CD14-positive monocyte (primary cell): ENCODE measurements around the gene BEGAIN. TPM values are rescaled to one million over a fixed set of nuclear protein-coding genes. Genes with fewer than 3 reads are reported as not detected.

Source experiments
- DNase-seq, 3 donors: peaks; one replicate each; pipeline ENCODE4 v3.0.0-alpha.2; 2011 to 2022
- H2AFZ ChIP-seq: 2 replicates; pipeline ENCODE4 v1.6.0; 2012; ENCODE audit warnings: mild to moderate bottlenecking, low read depth, low read length, inconsistent platforms; ENCODE audit not compliant: insufficient read depth, poor library complexity, severe bottlenecking
- H3K27ac ChIP-seq, 2 donors: 1 replicate in 1 of 2; 2 replicates in 1 of 2; pipeline ENCODE4 v1.5.1; 2012 to 2013; ENCODE audit warnings: low read length in 2 of 2, control low read depth in 1 of 2, inconsistent platforms in 1 of 2, low read depth in 1 of 2, mild to moderate bottlenecking in 1 of 2
- H3K27me3 ChIP-seq, 2 donors: one replicate each; pipeline versions ENCODE4 v1.6.0 to v1.6.1; 2011 to 2013; ENCODE audit warnings: low read length in 2 of 2; ENCODE audit not compliant: control insufficient read depth in 2 of 2, insufficient read depth in 2 of 2
- H3K36me3 ChIP-seq, 2 donors: replicated peaks in 1 of 2; 1 replicate in 1 of 2; 2 replicates in 1 of 2; pipeline versions ENCODE4 v1.5.1 to v1.6.1; 2012 to 2013; ENCODE audit warnings: low read length in 2 of 2, control low read depth in 1 of 2, inconsistent platforms in 1 of 2, mild to moderate bottlenecking in 1 of 2; ENCODE audit not compliant: insufficient read depth in 2 of 2, control insufficient read depth in 1 of 2
- H3K4me1 ChIP-seq, 2 donors: 1 replicate in 1 of 2; 2 replicates in 1 of 2; pipeline versions ENCODE4 v1.5.1 to v1.6.1; 2012 to 2013; ENCODE audit warnings: low read length in 2 of 2, control low read depth in 1 of 2, inconsistent platforms in 1 of 2, mild to moderate bottlenecking in 1 of 2, moderate library complexity in 1 of 2; ENCODE audit not compliant: insufficient read depth in 2 of 2, control insufficient read depth in 1 of 2
- H3K4me2 ChIP-seq: replicated peaks from 2 replicates; pipeline ENCODE3; 2012; ENCODE audit warnings: low read length, moderate library complexity, mild to moderate bottlenecking; ENCODE audit not compliant: poor library complexity, severe bottlenecking; ENCODE audit errors: extremely low read depth
- H3K4me3 ChIP-seq, 3 experiments: fragments of 200-600 bp in 1 of 3; sonication (generic) in 1 of 3; replicated peaks in 1 of 3; 1 replicate in 2 of 3; 2 replicates in 1 of 3; pipeline ENCODE4 v1.5.1; 2011 to 2013; ENCODE audit warnings: low read length in 3 of 3, mild to moderate bottlenecking in 3 of 3, control low read depth in 2 of 3, low read depth in 2 of 3, inconsistent platforms in 1 of 3, moderate library complexity in 1 of 3
- H3K79me2 ChIP-seq: 2 replicates; pipeline ENCODE4 v1.6.0; 2012; ENCODE audit warnings: mild to moderate bottlenecking, control low read depth, inconsistent platforms, low read length, moderate library complexity; ENCODE audit not compliant: insufficient read depth
- H3K9ac ChIP-seq: 2 replicates; pipeline ENCODE4 v1.6.0; 2017; ENCODE audit warnings: low read length, mild to moderate bottlenecking; ENCODE audit not compliant: insufficient read depth, poor library complexity, severe bottlenecking
- H3K9me3 ChIP-seq, 2 donors: replicated peaks in 1 of 2; 1 replicate in 1 of 2; 2 replicates in 1 of 2; pipeline versions ENCODE4 v1.5.1 to v1.6.1; 2012 to 2013; ENCODE audit warnings: low read length in 2 of 2, control low read depth in 1 of 2; ENCODE audit not compliant: control insufficient read depth in 1 of 2, insufficient read depth in 1 of 2
- H4K20me1 ChIP-seq: 2 replicates; pipeline ENCODE4 v1.6.0; 2012; ENCODE audit warnings: mild to moderate bottlenecking, low read length, control low read depth, moderate library complexity; ENCODE audit not compliant: insufficient read depth
- H3K27ac Mint-ChIP-seq, 7 donors: one replicate each; pipeline ENCODE4 v1.8.0; 2020; ENCODE audit warnings: mild to moderate bottlenecking in 7 of 7, mixed read lengths in 7 of 7, moderate library complexity in 6 of 7, inconsistent platforms in 2 of 7
- H3K27me3 Mint-ChIP-seq, 3 donors: one replicate each; pipeline ENCODE4 v1.8.0; 2021 to 2022; ENCODE audit warnings: low read depth in 3 of 3, mild to moderate bottlenecking in 3 of 3, mixed read lengths in 3 of 3, moderate library complexity in 3 of 3, inconsistent platforms in 1 of 3
- H3K36me3 Mint-ChIP-seq, 2 donors: one replicate each; pipeline ENCODE4 v1.8.0; 2020; ENCODE audit warnings: mixed read lengths in 2 of 2, inconsistent platforms in 1 of 2, mild to moderate bottlenecking in 1 of 2
- H3K4me1 Mint-ChIP-seq: one replicate; pipeline ENCODE4 v1.8.0; 2020; ENCODE audit warnings: mild to moderate bottlenecking, mixed read lengths
- H3K4me3 Mint-ChIP-seq, 2 donors: one replicate each; pipeline ENCODE4 v1.8.0; 2020; ENCODE audit warnings: mild to moderate bottlenecking in 2 of 2, mixed read lengths in 2 of 2, moderate library complexity in 1 of 2
- H3K9me3 Mint-ChIP-seq, 7 donors: one replicate each; pipeline ENCODE4 v1.8.0; 2020 to 2022; ENCODE audit warnings: mixed read lengths in 7 of 7, mild to moderate bottlenecking in 6 of 7, moderate library complexity in 6 of 7, inconsistent platforms in 2 of 7
- CTCF ChIP-seq: fragments of 200-600 bp; IDR thresholded peaks from one replicate; pipeline ENCODE4 v1.8.0; 2022; ENCODE audit warnings: antibody characterized with exemption, mild to moderate bottlenecking
- WGBS: methylation state at CpG from one replicate; pipeline ENCODE4 v1.1.5; 2013; ENCODE audit warnings: missing lambda C conversion rate; ENCODE audit not compliant: insufficient coverage; 5-methylcytosine and 5-hydroxymethylcytosine counted together
- intact Hi-C, 2 donors: fragments of 100-400 bp; cut with micrococcal nuclease; formaldehyde crosslinking; loops; one replicate each; pipeline versions ENCODE4 v1.15.0 to v1.15.1; 2023
- polyA plus RNA-seq, 3 donors: library from polyadenylated mRNA; depleted of rRNA in 1 of 3; unstranded in 2 of 3; stranded (reverse) in 1 of 3; fragments of 300-500 nt in 2 of 3; fragments of >200 nt in 1 of 3; fragmentation: Illumina TruSeq in 2 of 3; gene quantifications; 1 replicate in 2 of 3; 2 replicates in 1 of 3; pipeline ENCODE4 v1.2.3, GENCODE V29; 2012 to 2021

The BEGAIN gene
- polyA plus RNA-seq, 3 donors, result 0.25 to 0.45 TPM; not detected in 1

DNA sequence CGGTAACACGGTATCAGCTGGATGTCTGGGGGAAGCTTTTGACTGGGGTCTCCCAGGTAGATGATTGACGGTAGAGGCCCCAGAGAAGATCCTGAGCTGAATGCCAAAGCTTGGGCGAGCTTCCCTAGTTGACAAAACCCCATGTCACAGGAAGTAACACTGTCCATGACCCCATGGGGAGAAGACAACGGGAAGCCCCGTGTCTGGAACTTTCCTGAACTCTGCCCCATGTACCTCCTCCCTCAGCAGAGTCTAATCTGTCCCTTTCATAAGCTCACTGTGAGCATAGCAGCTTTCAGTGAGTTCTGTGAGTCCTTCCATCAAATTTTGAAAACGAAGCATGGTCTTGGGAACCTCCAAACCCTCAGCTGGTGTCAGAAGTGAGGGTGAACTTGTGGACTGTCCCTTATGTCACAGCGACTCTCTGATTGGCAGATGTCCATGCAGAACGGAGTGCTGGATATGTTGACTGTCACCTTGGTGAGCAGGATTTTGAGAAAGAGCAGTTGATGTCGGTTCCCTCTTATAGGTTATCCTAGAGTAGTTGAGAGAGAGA lies 29.7 kb upstream of the BEGAIN start:
- DNase-seq, result peak in 1 of 3 donors; percentile 48
- peak overlapping the region; percentile 57 for H3K4me2 ChIP-seq
- peaks cover 40 to 41% of the 10 kb centered on the region in 2 donors for H3K4me1 ChIP-seq
- no peaks in the 10 kb centered on the region for H3K36me3 ChIP-seq
- peaks cover 0 to 1% (median 0%) of the 10 kb centered on the region in 7 donors for H3K9me3 Mint-ChIP-seq
- peak overlapping the region; percentile 18 for H2AFZ ChIP-seq
- no peaks in the 10 kb centered on the region for H3K27me3 ChIP-seq
- peaks cover 41% of the 10 kb centered on the region for H3K4me1 Mint-ChIP-seq
- WGBS, result 71% methylated on average over 9 of the region's 10 CpGs
- H3K79me2 ChIP-seq, result no peaks in the 10 kb centered on the region
- H3K4me3 ChIP-seq, result peak overlapping the region in 1 of 3 experiments; percentile 59
- no peaks in the 10 kb centered on the region for H3K36me3 Mint-ChIP-seq
- H3K9me3 ChIP-seq, result no peaks in the 10 kb centered on the region
- H3K27ac Mint-ChIP-seq, result peak overlapping the region in 2 of 7 donors; percentile 17 to 43
- H4K20me1 ChIP-seq, result peaks cover 2% of the 10 kb centered on the region
- H3K9ac ChIP-seq, result no peak overlapping the region
- intact Hi-C loops, result loop anchor here in 1 of 2 donors (5.0 kb wide), 1 partner anchor 70 kb away; no protein-coding TSS in a partner anchor
- no peak for TF ChIP-seq CTCF
- H3K27me3 Mint-ChIP-seq, result peaks cover 8 to 10% (median 8%) of the 10 kb centered on the region in 3 donors
- no peak overlapping the region for H3K27ac ChIP-seq
- H3K4me3 Mint-ChIP-seq, result peak overlapping the region; percentile 37 to 86

- DNase-seq, result no peak
- Histone ChIP-seq H3K79me2 (no peaks in the 10 kb centered on the region), H3K9ac (no peak overlapping the region), H2AFZ (no peak overlapping the region), H3K9me3 (no peaks in the 10 kb centered on the region), H4K20me1 (no peaks in the 10 kb centered on the region), H3K36me3 (no peaks in the 10 kb centered on the region), H3K4me1 (peaks cover 35 to 37% of the 10 kb centered on the region in 2 donors), H3K4me2 (no peak overlapping the region), H3K27ac (no peak overlapping the region), H3K27me3 (no peaks in the 10 kb centered on the region), H3K4me3 (no peak overlapping the region)
- intact Hi-C loops, result loop anchor here in 1 of 2 donors (5.0 kb wide), 1 partner anchor 69 kb away; no protein-coding TSS in a partner anchor
- H3K36me3 Mint-ChIP-seq, result no peaks in the 10 kb centered on the region
- peaks cover 8% of the 10 kb centered on the region in 3 donors for H3K27me3 Mint-ChIP-seq
- TF ChIP-seq CTCF, result no peak
- H3K9me3 Mint-ChIP-seq, result peaks cover 0 to 2% (median 0%) of the 10 kb centered on the region in 7 donors
- WGBS, result 95% methylated on average over 23 of the region's 25 CpGs
- peaks cover 39% of the 10 kb centered on the region for H3K4me1 Mint-ChIP-seq
- peak overlapping the region in 1 of 2 donors; percentile 36 for H3K4me3 Mint-ChIP-seq
- H3K27ac Mint-ChIP-seq, result no peak overlapping the region
Observed at GRCh38 chr14:100615736-100616695, 28.8 kb upstream of the BEGAIN start.
